H9 (cell line): ENCODE results near the gene MMP10. TPM values are rescaled to one million over a fixed set of nuclear protein-coding genes. Genes with fewer than 3 reads are reported as not detected.

ENCODE experiments used
- DNase-seq: peaks from one replicate; pipeline ENCODE4 v3.0.0-alpha.2; 2017
- H2AFZ ChIP-seq: one replicate; pipeline ENCODE4 v1.6.1; 2013; ENCODE audit warnings: mild to moderate bottlenecking, low read length, control low read depth, moderate library complexity
- H2AK5ac ChIP-seq: 2 replicates; pipeline ENCODE4 v1.6.1; 2013; ENCODE audit warnings: low read length, control low read depth, mixed read lengths; ENCODE audit not compliant: insufficient read length
- H2BK120ac ChIP-seq: one replicate; pipeline ENCODE4 v1.6.1; 2013; ENCODE audit warnings: low read depth, mild to moderate bottlenecking, low read length, control low read depth, inconsistent platforms; ENCODE audit not compliant: poor library complexity, severe bottlenecking
- H2BK12ac ChIP-seq: 2 replicates; pipeline ENCODE4 v1.6.1; 2013; ENCODE audit warnings: low read length, control low read depth, mixed read lengths, low read depth; ENCODE audit not compliant: insufficient read length
- H2BK15ac ChIP-seq: 2 replicates; pipeline ENCODE4 v1.6.1; 2013; ENCODE audit warnings: low read depth, low read length, control low read depth
- H2BK20ac ChIP-seq: one replicate; pipeline ENCODE4 v1.6.1; 2013; ENCODE audit warnings: low read depth, mild to moderate bottlenecking, low read length, control low read depth, inconsistent platforms; ENCODE audit not compliant: poor library complexity, severe bottlenecking
- H2BK5ac ChIP-seq: 2 replicates; pipeline ENCODE4 v1.6.1; 2013; ENCODE audit warnings: low read length, control low read depth, mixed read lengths; ENCODE audit not compliant: insufficient read length
- H3K14ac ChIP-seq: 2 replicates; pipeline ENCODE4 v1.6.1; 2013; ENCODE audit warnings: low read length, control low read depth; ENCODE audit not compliant: insufficient read depth
- H3K18ac ChIP-seq: 2 replicates; pipeline ENCODE4 v1.6.1; 2013; ENCODE audit warnings: low read depth, mild to moderate bottlenecking, mixed read lengths, low read length, control low read depth; ENCODE audit not compliant: insufficient read length
- H3K23ac ChIP-seq: 2 replicates; pipeline ENCODE4 v1.6.1; 2013; ENCODE audit warnings: low read length, control low read depth, mixed read lengths, low read depth; ENCODE audit not compliant: insufficient read length
- H3K23me2 ChIP-seq: 2 replicates; pipeline ENCODE4 v1.6.1; 2013; ENCODE audit warnings: low read depth, mild to moderate bottlenecking, mixed read lengths, low read length, control low read depth; ENCODE audit not compliant: insufficient read length, poor library complexity, severe bottlenecking
- H3K27ac ChIP-seq: 2 replicates; pipeline ENCODE4 v1.5.1; 2013; ENCODE audit warnings: low read length, control low read depth, mixed read lengths, low read depth; ENCODE audit not compliant: insufficient read length
- H3K27me3 ChIP-seq: 2 replicates; pipeline ENCODE4 v1.6.1; 2013; ENCODE audit warnings: low read length, control low read depth, inconsistent platforms; ENCODE audit not compliant: insufficient read depth
- H3K4ac ChIP-seq: 2 replicates; pipeline ENCODE4 v1.6.1; 2013; ENCODE audit warnings: low read depth, mild to moderate bottlenecking, control low read depth, inconsistent platforms, low read length, moderate library complexity
- H3K4me1 ChIP-seq: 2 replicates; pipeline ENCODE4 v1.6.1; 2013; ENCODE audit warnings: low read length, control low read depth, inconsistent platforms; ENCODE audit not compliant: insufficient read depth
- H3K4me2 ChIP-seq: 2 replicates; pipeline ENCODE4 v1.6.1; 2013; ENCODE audit warnings: low read length, control low read depth, mixed read lengths; ENCODE audit not compliant: insufficient read length, insufficient read depth
- H3K56ac ChIP-seq: 2 replicates; pipeline ENCODE4 v1.6.1; 2013; ENCODE audit warnings: low read depth, mild to moderate bottlenecking, mixed read lengths, low read length, control low read depth; ENCODE audit not compliant: insufficient read length
- H3K79me1 ChIP-seq: 2 replicates; pipeline ENCODE4 v1.6.1; 2013; ENCODE audit warnings: low read depth, mild to moderate bottlenecking, moderate library complexity, low read length, control low read depth, inconsistent platforms; ENCODE audit not compliant: insufficient read depth, poor library complexity, severe bottlenecking
- H3K79me2 ChIP-seq: 2 replicates; pipeline ENCODE4 v1.6.1; 2013; ENCODE audit warnings: low read length, control low read depth, inconsistent platforms; ENCODE audit not compliant: insufficient read depth
- H3K9ac ChIP-seq: 2 replicates; pipeline ENCODE4 v1.6.1; 2013; ENCODE audit warnings: low read length, control low read depth, mixed read lengths; ENCODE audit not compliant: insufficient read length; ENCODE audit errors: extremely low read depth
- H3K9me3 ChIP-seq: one replicate; pipeline ENCODE4 v1.6.1; 2013; ENCODE audit warnings: low read depth, low read length, inconsistent platforms; ENCODE audit not compliant: control insufficient read depth
- H3T11ph ChIP-seq: one replicate; pipeline ENCODE4 v1.6.1; 2013; ENCODE audit warnings: mild to moderate bottlenecking, low read length, control low read depth, inconsistent platforms
- H4K20me1 ChIP-seq: one replicate; pipeline ENCODE4 v1.6.1; 2013; ENCODE audit not compliant: control insufficient read depth, insufficient read length, insufficient read depth
- H4K5ac ChIP-seq: 2 replicates; pipeline ENCODE4 v1.6.1; 2013; ENCODE audit warnings: low read depth, mild to moderate bottlenecking, mixed read lengths, low read length, control low read depth; ENCODE audit not compliant: insufficient read length
- H4K8ac ChIP-seq: replicated peaks from 2 replicates; pipeline ENCODE4 v1.6.1; 2013; ENCODE audit warnings: low read length, control low read depth, mixed read lengths, low read depth; ENCODE audit not compliant: insufficient read length
- H4K91ac ChIP-seq: 2 replicates; pipeline ENCODE4 v1.6.1; 2013; ENCODE audit warnings: low read depth, mild to moderate bottlenecking, moderate library complexity, mixed read lengths, low read length, control low read depth; ENCODE audit not compliant: insufficient read length
- H3K27ac Mint-ChIP-seq, 3 experiments: 2 replicates in 2 of 3; 3 replicates in 1 of 3; pipeline ENCODE4 v1.8.0; 2020 to 2021; ENCODE audit warnings: mixed read lengths in 3 of 3, mild to moderate bottlenecking in 1 of 3, moderate library complexity in 1 of 3
- H3K27me3 Mint-ChIP-seq: 2 replicates; pipeline ENCODE4 v1.8.0; 2021; ENCODE audit warnings: low read depth, mild to moderate bottlenecking, moderate library complexity, mixed read lengths
- H3K36me3 Mint-ChIP-seq, 3 experiments: 2 replicates in 2 of 3; 3 replicates in 1 of 3; pipeline ENCODE4 v1.8.0; 2020 to 2021; ENCODE audit warnings: low read depth in 3 of 3, mixed read lengths in 3 of 3; ENCODE audit not compliant: insufficient read depth in 1 of 3
- H3K4me1 Mint-ChIP-seq, 2 experiments: 2 replicates each; pipeline ENCODE4 v1.8.0; 2020; ENCODE audit warnings: mixed read lengths in 2 of 2
- H3K4me3 Mint-ChIP-seq, 2 experiments: 2 replicates in 1 of 2; 3 replicates in 1 of 2; pipeline ENCODE4 v1.8.0; 2020 to 2021; ENCODE audit warnings: mild to moderate bottlenecking in 2 of 2, mixed read lengths in 2 of 2, moderate library complexity in 1 of 2
- H3K9me3 Mint-ChIP-seq, 2 experiments: 2 replicates in 1 of 2; 3 replicates in 1 of 2; pipeline ENCODE4 v1.8.0; 2020; ENCODE audit warnings: mild to moderate bottlenecking in 2 of 2, mixed read lengths in 2 of 2, moderate library complexity in 1 of 2
- CTCF ChIP-seq: fragments of 200-600 bp; sonication (generic); conservative IDR thresholded peaks from 3 replicates; pipeline ENCODE4 v1.8.0; 2021; ENCODE audit warnings: antibody characterized with exemption, mild to moderate bottlenecking
- WGBS: extraction: QIAGEN DNeasy Blood & Tissue Kit; methylation state at CpG from one replicate; pipeline ENCODE4 v1.1.7; 2013; ENCODE audit warnings: missing lambda C conversion rate, low lambda C conversion rate, mixed read lengths; ENCODE audit not compliant: insufficient read length; ENCODE audit errors: extremely low coverage; 5-methylcytosine and 5-hydroxymethylcytosine counted together
- total RNA-seq: library from RNA; stranded (reverse); gene quantifications from 2 replicates; pipeline ENCODE4 v1.2.1, GENCODE V29; 2021

Gene MMP10
- total RNA-seq, 1 experiment from 2014 or later = not detected

DNA sequence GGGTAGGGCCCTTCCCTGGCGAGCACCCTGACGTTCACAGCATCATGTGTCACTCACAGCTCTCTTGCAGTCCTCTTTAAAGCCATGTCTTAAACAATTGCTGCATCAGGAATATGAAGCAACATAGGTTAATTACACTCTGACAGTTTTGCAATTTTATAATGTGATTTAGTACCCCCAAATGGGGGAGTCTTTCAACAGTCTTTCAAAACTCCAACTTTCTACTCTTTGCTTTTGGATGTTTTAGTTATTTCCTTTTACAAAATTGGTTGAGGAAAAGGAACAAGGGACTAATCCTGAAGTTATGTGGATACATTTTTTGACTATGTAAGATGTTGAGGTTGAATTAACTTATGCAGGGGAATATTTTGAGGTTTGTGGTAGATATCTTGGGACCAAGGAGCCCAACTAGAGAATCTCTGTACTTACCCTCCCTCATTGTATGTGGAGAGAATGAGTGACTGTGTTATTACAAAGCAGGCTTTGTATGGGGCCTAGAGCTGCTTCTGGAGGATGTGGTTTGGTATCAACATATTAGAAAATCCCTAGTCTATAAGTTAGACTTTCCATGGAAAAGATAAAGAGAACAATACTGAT, 55.4 kb downstream of the MMP10 start, which contains the start of gene MMP8:
Gene MMP8, minus strand, starts transcription at position 51 of the 597 bp plus-strand sequence. CDS start 99 bp downstream, outside the sequence.
- no peak within 1 kb of the TSS for H3K4me2 ChIP-seq
- H3K36me3 Mint-ChIP-seq = no peaks in the 10 kb centered on the region; a peak in 1 of 7 replicates
- H2BK12ac ChIP-seq = no peak within 1 kb of the TSS
- H3K23me2 ChIP-seq = no peaks in the 10 kb centered on the region
- H3K4me1 Mint-ChIP-seq = no peaks in the 10 kb centered on the region
- no peaks in the 10 kb centered on the region for H3K4me1 ChIP-seq
- H3K4ac ChIP-seq = no peak within 1 kb of the TSS
- H2AFZ ChIP-seq = no peak within 1 kb of the TSS
- H2BK5ac ChIP-seq = no peak within 1 kb of the TSS
- H3T11ph ChIP-seq = no peak within 1 kb of the TSS
- H2BK15ac ChIP-seq = no peak within 1 kb of the TSS
- no peak within 1 kb of the TSS for H3K56ac ChIP-seq
- no peak within 1 kb of the TSS for H3K9ac ChIP-seq
- H3K4me3 Mint-ChIP-seq = no peak within 1 kb of the TSS
- no peaks in the 10 kb centered on the region for H3K79me2 ChIP-seq
- H3K27me3 ChIP-seq = no peaks in the 10 kb centered on the region
- no peak within 1 kb of the TSS for H2BK20ac ChIP-seq
- peaks cover 0 to 3% of the 10 kb centered on the region in 2 experiments; a peak in 1 of 5 replicates for H3K9me3 Mint-ChIP-seq
- H3K14ac ChIP-seq = no peak within 1 kb of the TSS
- no peaks in the 10 kb centered on the region for H3K79me1 ChIP-seq
- TF ChIP-seq CTCF = no peak
- H3K27me3 Mint-ChIP-seq = no peaks in the 10 kb centered on the region
- H4K91ac ChIP-seq = no peak within 1 kb of the TSS
- no CpG with 5 or more reads among the region's 2 CpGs for WGBS
- no peak within 1 kb of the TSS for H3K27ac ChIP-seq
- no peak within 1 kb of the TSS for H4K8ac ChIP-seq
- no peak within 1 kb of the TSS for H4K5ac ChIP-seq
- no peaks in the 10 kb centered on the region for H3K9me3 ChIP-seq
- no peak within 1 kb of the TSS for H3K18ac ChIP-seq
- no peaks in the 10 kb centered on the region for H4K20me1 ChIP-seq
- DNase-seq = no peak
- no peak within 1 kb of the TSS for H2AK5ac ChIP-seq
- H2BK120ac ChIP-seq = no peak within 1 kb of the TSS
- H3K23ac ChIP-seq = no peak within 1 kb of the TSS
- no peak within 1 kb of the TSS for H3K27ac Mint-ChIP-seq
